Effector CD4-positive, alpha-beta T cell (primary cell): ENCODE data around the gene FOXP1.

Experiments used
- DNase-seq: peaks from one replicate; pipeline ENCODE4 v3.0.0-alpha.2; 2020

FOXP1 gene

DNA sequence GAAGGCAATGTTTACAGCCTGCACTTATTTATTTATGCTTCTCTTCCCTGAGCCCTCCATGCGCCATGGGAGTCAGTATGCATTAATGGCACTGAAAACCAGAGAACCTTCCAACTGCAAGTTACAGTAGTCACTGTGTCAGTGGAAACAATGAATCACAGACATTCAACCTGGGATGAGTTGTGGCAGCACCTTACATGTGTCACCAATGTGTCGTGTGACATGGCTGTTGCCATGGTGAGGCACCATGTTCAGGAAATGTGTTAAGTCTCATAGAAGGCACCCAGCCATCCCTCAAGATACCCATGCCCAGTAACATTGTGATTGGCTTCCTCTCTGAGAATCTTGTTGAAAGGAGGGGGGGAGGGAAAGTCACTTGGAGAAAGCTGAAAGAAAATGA lies 105.0 kb downstream of the FOXP1 start:
- peak; percentile 57 for DNase-seq

DNA sequence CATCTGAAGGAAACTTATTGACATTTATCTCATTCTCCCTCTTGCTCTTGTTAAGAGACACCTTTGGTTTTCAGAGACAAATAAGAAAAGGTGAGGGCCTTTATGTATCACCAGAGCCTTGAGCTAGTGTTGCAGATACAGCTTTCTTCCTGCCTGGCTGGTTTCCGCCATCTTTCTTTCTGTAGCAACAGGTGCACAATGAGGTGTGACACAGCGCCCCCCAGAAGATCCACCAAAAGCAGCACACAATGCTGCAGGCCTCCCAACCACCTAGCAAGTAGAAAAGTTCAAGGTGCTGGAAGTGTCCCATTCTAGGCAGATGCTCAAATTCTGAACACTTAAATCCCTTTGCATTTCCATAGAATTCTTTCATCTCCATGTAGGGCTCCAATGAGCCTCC lies 106.6 kb downstream of the FOXP1 start:
- DNase-seq, result no peak

DNA sequence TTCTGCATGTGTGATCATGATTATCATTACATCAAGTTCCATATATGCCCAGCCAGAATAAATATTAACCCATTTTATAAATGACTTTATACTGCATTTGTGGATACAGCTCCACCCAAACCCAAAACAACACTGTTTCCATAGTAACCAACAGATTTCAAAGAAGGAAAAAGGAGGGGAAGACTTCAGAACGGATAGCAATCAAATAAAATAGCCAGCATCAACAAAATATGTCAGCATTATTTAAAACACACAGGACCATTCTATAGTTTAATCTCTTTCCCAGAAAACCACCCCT lies 114.4 kb downstream of the FOXP1 start:
- DNase-seq, result no peak

- no peak for DNase-seq
These were observed 115.0 kb downstream of the FOXP1 start for GRCh38 chr3:71468311-71469137.

GRCh38 chr3:71466483-71466882 lies 117.0 kb downstream of the FOXP1 start:
- no peak for DNase-seq

GRCh38 chr3:71465371-71466036 lies 118.0 kb downstream of the FOXP1 start:
- no peak for DNase-seq

DNA sequence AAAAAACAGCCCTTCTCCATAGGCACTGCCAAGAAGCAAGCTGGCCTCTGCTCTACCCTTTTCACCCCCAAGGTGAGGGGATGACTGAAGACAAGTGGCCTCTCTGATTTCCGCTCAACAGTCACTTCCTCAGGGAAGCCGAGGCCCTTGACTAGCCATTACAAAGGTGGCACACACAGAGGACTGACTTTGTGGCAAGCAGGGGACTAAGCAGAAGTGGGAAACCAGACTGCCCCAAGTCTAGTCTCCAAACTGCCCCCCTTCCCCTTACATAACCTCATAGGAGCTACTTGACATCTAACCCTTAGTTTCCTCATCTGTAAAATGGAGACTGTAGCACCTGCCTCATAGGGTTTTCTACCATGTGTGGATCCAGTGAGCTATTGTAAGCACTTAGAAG lies 118.9 kb downstream of the FOXP1 start:
- DNase-seq, result no peak

- no peak for DNase-seq
These were observed 119.9 kb downstream of the FOXP1 start for GRCh38 chr3:71463617-71464016.

- no peak for DNase-seq
These were observed 120.9 kb downstream of the FOXP1 start for GRCh38 chr3:71462586-71462985.

GRCh38 chr3:71461749-71462483 lies 121.6 kb downstream of the FOXP1 start:
- no peak for DNase-seq

DNA sequence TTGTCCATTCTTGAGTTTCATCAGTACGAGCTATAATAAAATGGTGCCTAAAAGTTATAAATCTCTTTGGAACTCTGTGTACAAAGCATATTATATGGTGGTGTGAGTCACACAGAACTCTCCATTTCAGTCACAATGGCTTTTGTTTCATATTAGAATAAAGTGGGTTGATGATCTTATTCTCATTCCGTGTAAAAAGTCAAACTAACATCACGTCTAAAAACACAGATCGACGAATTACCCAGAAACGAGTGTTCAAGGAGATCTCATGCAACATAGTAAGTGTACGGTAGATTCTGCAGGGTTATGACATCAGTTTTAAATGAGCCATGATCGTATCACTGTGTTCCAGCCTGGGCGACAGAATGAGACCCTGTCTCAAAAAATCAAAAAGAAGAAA lies 122.4 kb downstream of the FOXP1 start:
- no peak for DNase-seq

- DNase-seq, result no peak
These were observed 124.6 kb downstream of the FOXP1 start for GRCh38 chr3:71458895-71459294.

- no peak for DNase-seq
These were observed 126.7 kb downstream of the FOXP1 start for GRCh38 chr3:71456826-71457225.

DNA sequence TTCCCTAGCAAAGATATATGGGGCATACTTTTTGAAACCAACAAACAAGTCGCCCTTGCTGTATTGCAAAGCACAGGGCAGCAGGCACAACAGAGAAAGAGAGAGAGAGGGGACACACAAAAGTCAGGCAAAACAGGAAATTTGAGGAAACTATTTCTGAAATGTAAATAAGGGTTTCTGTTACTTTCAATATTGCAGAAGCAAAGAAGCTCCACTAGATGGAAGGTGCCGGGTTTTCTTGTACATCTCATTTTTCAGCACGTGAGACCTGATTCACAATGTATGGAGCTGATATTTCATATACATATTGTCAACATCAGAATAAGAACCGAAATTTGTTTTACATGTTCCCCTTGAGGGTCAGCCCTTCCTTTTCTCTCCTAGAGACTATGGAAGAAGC lies 127.4 kb downstream of the FOXP1 start:
- no peak for DNase-seq

GRCh38 chr3:71454512-71455403 lies 128.8 kb downstream of the FOXP1 start:
- peak; percentile 27 for DNase-seq

GRCh38 chr3:71453822-71454511 lies 129.6 kb downstream of the FOXP1 start:
- DNase-seq, result no peak

DNA sequence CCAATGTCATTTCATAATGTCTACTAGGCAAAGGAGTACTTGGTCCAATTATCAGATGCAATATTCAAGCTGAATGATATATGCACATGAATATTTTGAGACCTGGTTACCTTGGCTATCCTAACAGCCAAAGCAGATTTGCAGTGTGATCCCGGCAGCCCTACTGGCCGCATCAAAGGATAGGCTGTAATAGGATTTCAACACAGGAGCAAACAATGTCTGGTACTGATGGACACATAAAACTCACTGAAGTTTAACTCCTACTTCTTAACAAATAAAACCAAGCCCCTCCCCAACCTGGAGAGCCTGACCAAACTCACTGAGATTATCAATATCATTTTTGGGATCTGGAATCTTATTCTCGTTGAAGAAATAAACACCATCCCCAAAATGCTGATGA lies 130.2 kb downstream of the FOXP1 start:
- no peak for DNase-seq

DNA sequence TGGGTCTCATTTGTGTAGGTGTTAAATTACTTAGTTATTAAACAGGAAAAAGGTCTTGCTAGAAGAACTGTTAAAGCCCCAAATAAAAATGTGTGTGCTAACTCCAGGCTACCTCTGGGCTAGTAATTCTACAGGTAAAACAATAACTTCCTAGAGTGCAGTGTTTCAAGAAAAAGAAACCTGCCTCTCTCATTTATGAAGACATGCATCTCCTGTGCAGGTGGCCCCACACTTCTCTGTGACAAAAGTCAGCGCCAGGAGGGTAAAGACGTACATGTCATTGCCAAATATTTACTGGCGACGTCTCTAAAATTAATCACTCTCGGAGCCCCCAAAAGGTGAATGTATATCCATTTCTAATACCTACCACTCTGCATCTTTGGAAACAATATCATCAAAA lies 131.7 kb downstream of the FOXP1 start:
- DNase-seq, result no peak

DNA sequence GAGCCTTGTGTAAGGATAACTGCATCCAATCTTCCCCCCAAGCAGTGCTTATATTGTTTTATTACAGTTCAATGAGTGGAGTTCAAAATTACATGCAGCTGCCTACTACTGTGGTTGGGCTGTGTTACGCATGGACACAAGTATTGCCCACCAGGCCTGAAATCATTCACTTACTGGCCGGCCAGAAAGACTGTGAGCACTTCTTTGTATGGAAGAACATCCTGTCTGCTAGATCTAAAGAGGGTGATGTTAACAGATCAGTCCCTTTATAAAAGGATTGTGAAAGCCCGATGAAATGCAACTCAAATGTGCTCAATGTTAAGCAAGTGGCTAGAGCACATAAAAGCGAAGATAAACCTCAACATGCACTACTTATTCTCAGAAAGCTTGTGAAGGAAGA lies 132.5 kb downstream of the FOXP1 start:
- no peak for DNase-seq

DNA sequence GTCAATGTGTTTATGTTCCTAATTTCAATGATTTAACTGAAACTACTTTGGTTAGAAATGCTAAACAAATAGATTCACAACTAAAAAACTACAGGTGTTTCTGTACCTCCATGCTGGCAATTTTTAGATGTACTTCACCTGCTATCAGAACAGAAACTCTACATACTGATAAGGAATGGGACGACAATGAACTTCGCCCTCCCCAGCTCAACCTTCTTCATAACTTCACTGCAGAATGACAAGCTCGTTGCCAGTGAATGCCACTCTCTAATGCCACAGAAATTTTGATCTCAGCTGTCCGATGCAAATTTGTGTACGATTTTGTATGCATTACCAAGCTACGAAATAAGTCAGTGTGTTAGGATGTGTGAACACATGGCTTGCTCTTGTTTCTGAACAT lies 133.4 kb downstream of the FOXP1 start:
- DNase-seq, result no peak

GRCh38 chr3:71447803-71448202 lies 135.7 kb downstream of the FOXP1 start:
- DNase-seq, result no peak

- no peak for DNase-seq
These were observed 136.3 kb downstream of the FOXP1 start for GRCh38 chr3:71447197-71447596.
